Spleen (tissue), 7 donors: ENCODE measurements around the gene PXDN.

ENCODE experiments used
- POLR2A ChIP-seq, 3 donors: fragments of 450-650 bp; IDR thresholded peaks; one replicate each; pipeline ENCODE4 v1.5.1; 2017; ENCODE audit warnings: antibody characterized with exemption in 3 of 3, mild to moderate bottlenecking in 1 of 3
- POLR2AphosphoS5 ChIP-seq, 3 donors: sonication (generic); formaldehyde crosslinking; IDR thresholded peaks; one replicate each; pipeline ENCODE4 v1.5.1; 2017; ENCODE audit warnings: antibody characterized with exemption in 3 of 3
- TF ChIP-seq, protein P1 (sequence below), 11 experiments: fragments of 200-600 bp in 7 of 11; fragments of 450-650 bp in 4 of 11; sonication (generic) in 4 of 11; IDR thresholded peaks in 8 of 11; conservative IDR thresholded peaks in 3 of 11; 1 replicate in 7 of 11; 2 replicates in 4 of 11; pipeline versions ENCODE4 v1.4.0 to v1.8.0; 2016 to 2021; ENCODE audit warnings: antibody characterized with exemption in 11 of 11, inconsistent platforms in 4 of 11, mild to moderate bottlenecking in 1 of 11
- donor health status: DM: no; HTN: no; CAD: no; lungs with moderate emphysema.
- donor health status: DM: no; HTN: no; CAD: no.
- donor health status: DM: no; HTN: no; CAD: no.

- TF ChIP-seq POLR2A (IDR thresholded peaks at IDR 0.05) = no peak
- TF ChIP-seq, protein P1, sequence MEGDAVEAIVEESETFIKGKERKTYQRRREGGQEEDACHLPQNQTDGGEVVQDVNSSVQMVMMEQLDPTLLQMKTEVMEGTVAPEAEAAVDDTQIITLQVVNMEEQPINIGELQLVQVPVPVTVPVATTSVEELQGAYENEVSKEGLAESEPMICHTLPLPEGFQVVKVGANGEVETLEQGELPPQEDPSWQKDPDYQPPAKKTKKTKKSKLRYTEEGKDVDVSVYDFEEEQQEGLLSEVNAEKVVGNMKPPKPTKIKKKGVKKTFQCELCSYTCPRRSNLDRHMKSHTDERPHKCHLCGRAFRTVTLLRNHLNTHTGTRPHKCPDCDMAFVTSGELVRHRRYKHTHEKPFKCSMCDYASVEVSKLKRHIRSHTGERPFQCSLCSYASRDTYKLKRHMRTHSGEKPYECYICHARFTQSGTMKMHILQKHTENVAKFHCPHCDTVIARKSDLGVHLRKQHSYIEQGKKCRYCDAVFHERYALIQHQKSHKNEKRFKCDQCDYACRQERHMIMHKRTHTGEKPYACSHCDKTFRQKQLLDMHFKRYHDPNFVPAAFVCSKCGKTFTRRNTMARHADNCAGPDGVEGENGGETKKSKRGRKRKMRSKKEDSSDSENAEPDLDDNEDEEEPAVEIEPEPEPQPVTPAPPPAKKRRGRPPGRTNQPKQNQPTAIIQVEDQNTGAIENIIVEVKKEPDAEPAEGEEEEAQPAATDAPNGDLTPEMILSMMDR (IDR thresholded peaks at IDR 0.05 in 8 of 11, conservative IDR thresholded peaks at IDR 0.05 in 3 of 11) = no peak
- no peak for TF ChIP-seq POLR2AphosphoS5 (IDR thresholded peaks at IDR 0.05)
Measured at GRCh38 chr2:1758774-1759610, 14.7 kb upstream of the PXDN start.
